IMR-90 (cell line): ENCODE measurements around the gene ZNF469. TPM values are rescaled to one million over a fixed set of nuclear protein-coding genes. Genes with fewer than 3 reads are reported as not detected.
A peak's percentile ranks its signal among the peaks of the same experiment; 100 is the strongest.

Experiments
- ATAC-seq: fragments of 200-7000 bp; cut with Tn5 transposase; 2 replicates; pipeline ENCODE4 v1.9.1; 2020; ENCODE audit warnings: low read depth, mild to moderate bottlenecking, moderate library complexity
- BruUV-seq: library from RNA; stranded (reverse); fragments of 400-500 nt; replicated peaks from 2 replicates; lab custom pipeline; 2021; lab: Mats Ljungman, UMichigan
- CTCF ChIA-PET: fragments of 300-600 bp; formaldehyde crosslinking; extraction: SDS; loops from one replicate; lab custom pipeline; 2021; ENCODE audit warnings: antibody characterized with exemption; lab: Yijun Ruan, JAX
- POLR2A ChIA-PET: fragments of 300-600 bp; sonication (Branson Sonifier 250); formaldehyde crosslinking; loops from one replicate; lab custom pipeline; 2022; ENCODE audit warnings: antibody characterized with exemption; ENCODE audit not compliant: unreplicated experiment; lab: Charles Lee
- DNase-seq: peaks from one replicate; pipeline ENCODE4 v3.0.0; 2013
- H2AFZ ChIP-seq: replicated peaks from 2 replicates; pipeline ENCODE3; 2013; ENCODE audit warnings: low read length, mild to moderate bottlenecking; ENCODE audit not compliant: poor library complexity
- H2AK5ac ChIP-seq: 2 replicates; pipeline ENCODE4 v1.6.1; 2013; ENCODE audit warnings: low read depth, low read length, inconsistent platforms
- H2AK9ac ChIP-seq: replicated peaks from 2 replicates; pipeline ENCODE3; 2013; ENCODE audit warnings: mild to moderate bottlenecking, low read depth, low read length, moderate library complexity; ENCODE audit not compliant: poor library complexity
- H2BK120ac ChIP-seq: 2 replicates; pipeline ENCODE4 v1.6.1; 2013; ENCODE audit warnings: low read depth, low read length, inconsistent platforms
- H2BK15ac ChIP-seq: 3 replicates; pipeline ENCODE4 v1.6.1; 2013; ENCODE audit warnings: low read depth, low read length, inconsistent platforms
- H2BK20ac ChIP-seq: 2 replicates; pipeline ENCODE4 v1.6.1; 2013; ENCODE audit warnings: low read depth, mild to moderate bottlenecking, inconsistent platforms, low read length, moderate library complexity
- H2BK5ac ChIP-seq: 2 replicates; pipeline ENCODE4 v1.6.1; 2013; ENCODE audit warnings: mild to moderate bottlenecking, low read depth, low read length, inconsistent platforms; ENCODE audit not compliant: poor library complexity, severe bottlenecking
- H3K14ac ChIP-seq: replicated peaks from 2 replicates; pipeline ENCODE4 v1.6.1; 2013; ENCODE audit warnings: low read depth, low read length, inconsistent platforms
- H3K18ac ChIP-seq: 2 replicates; pipeline ENCODE4 v1.6.1; 2013; ENCODE audit warnings: low read depth, low read length, control low read depth
- H3K23ac ChIP-seq: 2 replicates; pipeline ENCODE4 v1.6.1; 2013; ENCODE audit warnings: low read depth, low read length, inconsistent platforms
- H3K27ac ChIP-seq: 2 replicates; pipeline ENCODE4 v1.5.1; 2013; ENCODE audit warnings: mild to moderate bottlenecking, control low read depth, low read length; ENCODE audit not compliant: insufficient read depth
- H3K27me3 ChIP-seq: 2 replicates; pipeline ENCODE4 v1.6.1; 2013; ENCODE audit warnings: low read length; ENCODE audit not compliant: control insufficient read depth, insufficient read depth
- H3K36me3 ChIP-seq: 2 replicates; pipeline ENCODE4 v1.6.1; 2013; ENCODE audit warnings: low read length, mixed read lengths; ENCODE audit not compliant: control insufficient read depth, insufficient read depth
- H3K4ac ChIP-seq: 2 replicates; pipeline ENCODE4 v1.6.1; 2013; ENCODE audit warnings: low read depth, low read length, inconsistent platforms
- H3K4me1 ChIP-seq: 2 replicates; pipeline ENCODE4 v1.6.1; 2013; ENCODE audit warnings: low read length, mixed read lengths; ENCODE audit not compliant: control insufficient read depth, insufficient read depth
- H3K4me2 ChIP-seq: 2 replicates; pipeline ENCODE4 v1.6.1; 2013; ENCODE audit warnings: low read depth, mild to moderate bottlenecking, control low read depth, low read length, moderate library complexity
- H3K4me3 ChIP-seq: 2 replicates; pipeline ENCODE4 v1.5.1; 2013; ENCODE audit warnings: low read depth, mild to moderate bottlenecking, control low read depth, low read length, moderate library complexity; ENCODE audit not compliant: insufficient read depth
- H3K56ac ChIP-seq: 2 replicates; pipeline ENCODE4 v1.6.1; 2013; ENCODE audit warnings: low read length, inconsistent platforms; ENCODE audit not compliant: insufficient read depth; ENCODE audit errors: extremely low read depth
- H3K79me1 ChIP-seq, 2 experiments: 2 replicates each; pipeline ENCODE4 v1.6.1; 2013; ENCODE audit warnings: low read length in 2 of 2, inconsistent platforms in 1 of 2, low read depth in 1 of 2
- H3K9ac ChIP-seq: 2 replicates; pipeline ENCODE4 v1.6.1; 2013; ENCODE audit warnings: low read depth, low read length, control low read depth
- H3K9me1 ChIP-seq: 2 replicates; pipeline ENCODE4 v1.6.1; 2013; ENCODE audit warnings: low read length, inconsistent platforms; ENCODE audit not compliant: insufficient read depth
- H3K9me3 ChIP-seq: 2 replicates; pipeline ENCODE4 v1.6.1; 2013; ENCODE audit warnings: low read length; ENCODE audit not compliant: control insufficient read depth, insufficient read depth
- H4K20me1 ChIP-seq: 2 replicates; pipeline ENCODE4 v1.6.1; 2013; ENCODE audit warnings: low read length, inconsistent platforms; ENCODE audit not compliant: insufficient read depth
- H4K5ac ChIP-seq: 2 replicates; pipeline ENCODE4 v1.6.1; 2013; ENCODE audit warnings: mild to moderate bottlenecking, low read depth, low read length, control low read depth
- H4K8ac ChIP-seq, 2 experiments: 2 replicates each; pipeline ENCODE4 v1.6.1; 2013; ENCODE audit warnings: low read depth in 2 of 2, low read length in 2 of 2, control low read depth in 1 of 2, inconsistent platforms in 1 of 2
- H4K91ac ChIP-seq: 2 replicates; pipeline ENCODE4 v1.6.1; 2013; ENCODE audit warnings: low read depth, low read length, inconsistent platforms; ENCODE audit not compliant: insufficient read depth
- BHLHE40 ChIP-seq: fragments of 150-350 bp; IDR thresholded peaks from 2 replicates; pipeline ENCODE4 v1.6.1; 2016; ENCODE audit warnings: mild to moderate bottlenecking, low read depth, low read length
- CEBPB ChIP-seq: IDR thresholded peaks from 2 replicates; pipeline ENCODE4 v1.6.1; 2012; ENCODE audit warnings: low read depth, low read length, improper control_type of control experiment
- MAFK ChIP-seq: IDR thresholded peaks from 2 replicates; pipeline ENCODE4 v1.6.1; 2012; ENCODE audit warnings: low read depth, low read length, improper control_type of control experiment
- MAZ ChIP-seq: IDR thresholded peaks from 2 replicates; pipeline ENCODE4 v1.6.1; 2012; ENCODE audit warnings: low read depth, mild to moderate bottlenecking, low read length, improper control_type of control experiment, moderate library complexity, borderline replicate concordance
- POLR2A ChIP-seq: IDR thresholded peaks from 2 replicates; pipeline ENCODE4 v1.6.1; 2012; ENCODE audit warnings: mild to moderate bottlenecking, low read depth, low read length
- RAD21 ChIP-seq: IDR thresholded peaks from 2 replicates; pipeline ENCODE4 v1.6.1; 2012; ENCODE audit warnings: low read length, improper control_type of control experiment
- RFX5 ChIP-seq: IDR thresholded peaks from 2 replicates; pipeline ENCODE4 v1.8.0; 2012; ENCODE audit warnings: low read depth, mild to moderate bottlenecking, low read length, moderate library complexity
- SMC3 ChIP-seq: fragments of 150-350 bp; IDR thresholded peaks from 2 replicates; pipeline ENCODE4 v1.6.1; 2016; ENCODE audit warnings: low read depth, mild to moderate bottlenecking, antibody characterized with exemption, low read length, moderate library complexity
- WGBS, 2 experiments: methylation state at CpG; one replicate each; pipeline versions ENCODE4 v1.1.5 to v1.1.7; 2013; ENCODE audit warnings: missing lambda C conversion rate in 2 of 2; ENCODE audit not compliant: insufficient read length in 1 of 2; ENCODE audit errors: extremely low coverage in 2 of 2; 5-methylcytosine and 5-hydroxymethylcytosine counted together
- dilution Hi-C: fragments of 300-500 bp; cut with HindIII; formaldehyde crosslinking; loops from one replicate; pipeline ENCODE4 v1.14.3; 2018; ENCODE audit warnings: low sequenced_read_pairs; ENCODE audit not compliant: unreplicated experiment
- in situ Hi-C: fragments of 300-500 bp; cut with MboI; formaldehyde crosslinking; loops from 3 replicates; pipeline ENCODE4 v1.14.3; 2019; ENCODE audit warnings: low sequenced_read_pairs, inconsistent platforms, mixed read lengths
- intact Hi-C: fragments of 100-400 bp; cut with micrococcal nuclease; formaldehyde crosslinking; loops from 2 replicates; pipeline ENCODE4 v1.10.0; 2022
- polyA plus RNA-seq, 3 experiments: library from polyadenylated mRNA; depleted of rRNA; stranded (reverse); fragments of >200 nt; gene quantifications; 2 replicates each; pipeline ENCODE4 v1.2.3, GENCODE V29; 2012; ENCODE audit warnings: low replicate concordance in 1 of 3
- total RNA-seq: library from RNA; depleted of rRNA; stranded (reverse); fragments of >200 nt; gene quantifications from 2 replicates; pipeline ENCODE4 v1.2.3, GENCODE V29; 2012

ZNF469 gene
- total and polyA plus RNA-seq, 2 of the 4 experiments (the other 2 are of a cell fraction) = 1.1 to 13.3 TPM

DNA sequence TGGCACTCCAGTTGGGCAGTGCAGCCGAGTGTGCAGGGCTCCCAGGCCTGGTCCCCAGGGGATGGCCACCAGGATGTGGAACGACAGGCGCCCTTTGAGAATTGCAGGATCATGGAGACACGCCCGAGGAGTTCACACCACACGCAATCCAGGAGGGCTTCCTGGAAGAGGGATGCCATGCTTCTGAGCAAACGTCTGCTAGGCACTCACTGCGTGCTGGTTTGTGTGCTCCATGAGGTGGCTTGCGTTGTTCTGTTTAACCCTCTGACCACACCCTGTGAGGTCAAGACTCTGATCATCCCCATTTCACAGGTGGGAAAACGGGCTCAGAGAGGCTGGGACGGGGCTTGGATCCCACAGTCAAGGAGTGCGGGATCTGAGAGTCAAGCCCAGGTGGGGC is 37.7 kb downstream of the ZNF469 start:
- ATAC-seq = no peak
- DNase-seq = no peak
- Histone ChIP-seq H2AK5ac (no peak overlapping the region), H3K9me1 (peaks cover 26% of the 10 kb centered on the region), H3K79me1 (peaks cover 26 to 94% of the 10 kb centered on the region in 2 experiments), H3K27me3 (no peaks in the 10 kb centered on the region), H3K4me1 (no peaks in the 10 kb centered on the region; the same call in none of the 2 replicates), H3K27ac (no peak overlapping the region), H2BK15ac (no peak overlapping the region), H3K56ac (no peak overlapping the region), H2BK120ac (no peak overlapping the region), H3K23ac (no peak overlapping the region), H2AK9ac (peak overlapping the region; percentile 31), H4K91ac (no peak overlapping the region), H3K4me2 (no peak overlapping the region), H4K5ac (no peak overlapping the region), H3K4me3 (no peak overlapping the region), H2AFZ (peak overlapping the region; percentile 15), H3K4ac (0 out of 2 replicates have a peak overlapping the region, but pooled peaks have one; percentile 5), H3K9me3 (no peaks in the 10 kb centered on the region), H3K36me3 (peaks cover 58% of the 10 kb centered on the region), H2BK20ac (no peak overlapping the region), H2BK5ac (no peak overlapping the region), H4K20me1 (peaks cover 99% of the 10 kb centered on the region), H3K9ac (no peak overlapping the region), H4K8ac (no peak overlapping the region), H3K14ac (no peak overlapping the region), H3K18ac (no peak overlapping the region)
- BruUV-seq = no TSS peak
- in situ Hi-C loops = no loop called here
- no peak for TF ChIP-seq CEBPB
- TF ChIP-seq RFX5 = no peak
- TF ChIP-seq SMC3 = no peak
- TF ChIP-seq POLR2A = no peak
- TF ChIP-seq RAD21 = no peak
- TF ChIP-seq MAZ = no peak
- TF ChIP-seq BHLHE40 = no peak
- TF ChIP-seq MAFK = no peak
- POLR2A ChIA-PET = no interaction called here
- WGBS, 2 experiments = 96% methylated on average over 4 of the region's 12 CpGs; no CpG with 5 or more reads in 1 of the 2 experiments
- CTCF ChIA-PET = no interaction called here
- dilution Hi-C loops = no loop called here
- intact Hi-C loops = no loop called here
